ENCODE data around the gene WDFY3. TPM values are rescaled to one million over a fixed set of nuclear protein-coding genes. Genes with fewer than 3 reads are reported as not detected.

WDFY3 gene
- polyA plus RNA-seq, 1 donor (not counting 4 experiments of a cell fraction or from before 2014, with no cell fraction given), result 28.5 TPM

DNA sequence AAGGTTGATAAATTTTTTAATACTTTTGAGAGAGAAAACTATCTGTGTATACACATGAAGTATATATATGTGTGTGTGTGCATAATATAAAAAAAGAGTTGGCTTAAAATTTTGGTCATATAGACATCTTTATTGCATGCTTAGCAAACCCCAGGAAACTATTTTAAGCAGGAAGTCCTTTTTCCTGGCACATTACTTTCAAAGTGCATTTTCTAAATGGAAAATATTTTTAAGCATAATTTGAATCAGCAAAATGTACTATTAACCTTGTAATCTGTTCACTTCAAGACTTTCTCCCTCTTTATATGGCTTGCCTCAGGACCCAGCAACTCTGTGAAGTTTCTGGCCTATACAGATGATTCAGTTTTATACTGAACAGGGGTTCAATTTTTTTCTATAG lies 277.3 kb downstream of the WDFY3 start:
- Histone ChIP-seq H3K4me1 (ENCODE audit: control insufficient read depth, extremely low read depth, insufficient read depth, low read length) (peaks cover 25% of the 10 kb centered on the region), H3K9me3 (ENCODE audit: control insufficient read depth, low read depth, low read length) (no peaks in the 10 kb centered on the region), H3K79me2 (ENCODE audit: control insufficient read depth, insufficient read depth, low read length) (no peaks in the 10 kb centered on the region), H3K4me2 (ENCODE audit: control insufficient read depth, extremely low read depth, insufficient read depth, low read depth, low read length) (no peak overlapping the region), H3K9ac (ENCODE audit: control insufficient read depth, extremely low read depth, insufficient read depth, low read length) (no peak overlapping the region), H3K27ac (ENCODE audit: control insufficient read depth, insufficient read depth, low read length) (no peak overlapping the region), H3K9me1 (ENCODE audit: control insufficient read depth, extremely low read depth, insufficient read depth, low read length) (no peaks in the 10 kb centered on the region), H2AFZ (ENCODE audit: control insufficient read depth, low read length) (no peak overlapping the region), H4K20me1 (ENCODE audit: control insufficient read depth, extremely low read depth, insufficient read depth, low read length) (no peaks in the 10 kb centered on the region), H3K27me3 (ENCODE audit: control insufficient read depth, extremely low read depth, insufficient read depth, low read length) (no peaks in the 10 kb centered on the region), H3K36me3 (ENCODE audit: control insufficient read depth in 2 of 2, extremely low read depth in 1 of 2, insufficient read depth in 2 of 2, low read length in 2 of 2) (peaks cover 14 to 18% of the 10 kb centered on the region in 2 experiments), H3K4me3 (ENCODE audit: control insufficient read depth in 2 of 3, extremely low read depth in 1 of 3, insufficient read depth in 2 of 3, low read depth in 1 of 3, low read length in 3 of 3) (no peak overlapping the region)
- dilution Hi-C loops (cut with MboI; ENCODE audit: extremely low pct_ligation_motif_present, low sequenced_read_pairs), result no loop called here
- no peak for FAIRE-seq
- no peak for TF ChIP-seq EZH2 (IDR thresholded peaks at IDR 0.05; ENCODE audit: low read length)
- TF ChIP-seq, protein P1, sequence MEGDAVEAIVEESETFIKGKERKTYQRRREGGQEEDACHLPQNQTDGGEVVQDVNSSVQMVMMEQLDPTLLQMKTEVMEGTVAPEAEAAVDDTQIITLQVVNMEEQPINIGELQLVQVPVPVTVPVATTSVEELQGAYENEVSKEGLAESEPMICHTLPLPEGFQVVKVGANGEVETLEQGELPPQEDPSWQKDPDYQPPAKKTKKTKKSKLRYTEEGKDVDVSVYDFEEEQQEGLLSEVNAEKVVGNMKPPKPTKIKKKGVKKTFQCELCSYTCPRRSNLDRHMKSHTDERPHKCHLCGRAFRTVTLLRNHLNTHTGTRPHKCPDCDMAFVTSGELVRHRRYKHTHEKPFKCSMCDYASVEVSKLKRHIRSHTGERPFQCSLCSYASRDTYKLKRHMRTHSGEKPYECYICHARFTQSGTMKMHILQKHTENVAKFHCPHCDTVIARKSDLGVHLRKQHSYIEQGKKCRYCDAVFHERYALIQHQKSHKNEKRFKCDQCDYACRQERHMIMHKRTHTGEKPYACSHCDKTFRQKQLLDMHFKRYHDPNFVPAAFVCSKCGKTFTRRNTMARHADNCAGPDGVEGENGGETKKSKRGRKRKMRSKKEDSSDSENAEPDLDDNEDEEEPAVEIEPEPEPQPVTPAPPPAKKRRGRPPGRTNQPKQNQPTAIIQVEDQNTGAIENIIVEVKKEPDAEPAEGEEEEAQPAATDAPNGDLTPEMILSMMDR (optimal IDR thresholded peaks at IDR 0.05 in 1 of 3, IDR thresholded peaks at IDR 0.05 in 1 of 3, conservative IDR thresholded peaks at IDR 0.05 in 1 of 3; ENCODE audit: extremely low read depth in 1 of 3, insufficient read depth in 2 of 3, low read length in 3 of 3), result no peak
- no peak for DNase-seq (ENCODE audit: low read depth, low spot score)

- no peak overlapping the region for H2AFZ ChIP-seq (ENCODE audit: control insufficient read depth, low read length)
Observed at GRCh38 chr4:84688605-84689004, 277.9 kb downstream of the WDFY3 start.

More at GRCh38 chr4:84688605-84689004, 277.9 kb downstream of the WDFY3 start:
- H3K9me1 ChIP-seq (ENCODE audit: control insufficient read depth, extremely low read depth, insufficient read depth, low read length), result no peaks in the 10 kb centered on the region
- DNase-seq (ENCODE audit: low read depth, low spot score), result no peak
- no peak overlapping the region for H3K4me2 ChIP-seq (ENCODE audit: control insufficient read depth, extremely low read depth, insufficient read depth, low read depth, low read length)
- no peaks in the 10 kb centered on the region for H3K27me3 ChIP-seq (ENCODE audit: control insufficient read depth, extremely low read depth, insufficient read depth, low read length)
- peaks cover 17 to 21% of the 10 kb centered on the region in 2 experiments for H3K36me3 ChIP-seq (ENCODE audit: control insufficient read depth in 2 of 2, extremely low read depth in 1 of 2, insufficient read depth in 2 of 2, low read length in 2 of 2)
- no peak overlapping the region for H3K27ac ChIP-seq (ENCODE audit: control insufficient read depth, insufficient read depth, low read length)
- no peaks in the 10 kb centered on the region for H3K9me3 ChIP-seq (ENCODE audit: control insufficient read depth, low read depth, low read length)
- no peak overlapping the region for H3K4me3 ChIP-seq (ENCODE audit: control insufficient read depth in 2 of 3, extremely low read depth in 1 of 3, insufficient read depth in 2 of 3, low read depth in 1 of 3, low read length in 3 of 3)
- H3K79me2 ChIP-seq (ENCODE audit: control insufficient read depth, insufficient read depth, low read length), result no peaks in the 10 kb centered on the region
- H3K9ac ChIP-seq (ENCODE audit: control insufficient read depth, extremely low read depth, insufficient read depth, low read length), result no peak overlapping the region
- dilution Hi-C loops (cut with MboI; ENCODE audit: extremely low pct_ligation_motif_present, low sequenced_read_pairs), result no loop called here
- H4K20me1 ChIP-seq (ENCODE audit: control insufficient read depth, extremely low read depth, insufficient read depth, low read length), result no peaks in the 10 kb centered on the region
- no peak for FAIRE-seq
- H3K4me1 ChIP-seq (ENCODE audit: control insufficient read depth, extremely low read depth, insufficient read depth, low read length), result peaks cover 25% of the 10 kb centered on the region
- TF ChIP-seq, protein P1 (optimal IDR thresholded peaks at IDR 0.05 in 1 of 3, IDR thresholded peaks at IDR 0.05 in 1 of 3, conservative IDR thresholded peaks at IDR 0.05 in 1 of 3; ENCODE audit: extremely low read depth in 1 of 3, insufficient read depth in 2 of 3, low read length in 3 of 3), result no peak
- TF ChIP-seq EZH2 (IDR thresholded peaks at IDR 0.05; ENCODE audit: low read length), result no peak
